ENCODE results near the gene BCHE.

DNA sequence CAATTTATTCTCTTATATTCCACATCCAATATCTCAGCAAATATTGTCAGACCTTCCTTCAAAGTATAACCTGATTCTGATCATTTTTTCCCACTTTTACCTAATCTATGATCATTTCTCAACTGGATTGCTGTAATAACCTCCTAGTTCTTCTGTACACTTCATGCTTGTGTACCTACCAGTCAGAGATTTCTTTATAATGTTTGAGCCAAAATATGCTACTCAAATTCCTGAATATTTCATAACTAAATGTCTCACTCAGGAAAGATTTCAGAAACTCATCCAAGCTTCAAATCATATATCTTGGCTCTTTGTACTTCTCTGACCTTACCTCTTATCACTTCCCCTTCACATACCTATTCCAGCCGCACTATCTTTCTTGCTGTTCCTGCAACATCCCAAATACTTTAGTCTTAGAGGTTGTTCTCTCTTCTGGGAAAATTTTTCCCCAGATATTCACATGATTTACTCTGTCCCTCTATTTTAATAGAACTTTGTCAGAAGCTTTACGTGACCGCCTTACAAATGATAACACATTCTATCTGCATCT lies 20.0 kb downstream of the BCHE start:
- TF ChIP-seq, protein P1, sequence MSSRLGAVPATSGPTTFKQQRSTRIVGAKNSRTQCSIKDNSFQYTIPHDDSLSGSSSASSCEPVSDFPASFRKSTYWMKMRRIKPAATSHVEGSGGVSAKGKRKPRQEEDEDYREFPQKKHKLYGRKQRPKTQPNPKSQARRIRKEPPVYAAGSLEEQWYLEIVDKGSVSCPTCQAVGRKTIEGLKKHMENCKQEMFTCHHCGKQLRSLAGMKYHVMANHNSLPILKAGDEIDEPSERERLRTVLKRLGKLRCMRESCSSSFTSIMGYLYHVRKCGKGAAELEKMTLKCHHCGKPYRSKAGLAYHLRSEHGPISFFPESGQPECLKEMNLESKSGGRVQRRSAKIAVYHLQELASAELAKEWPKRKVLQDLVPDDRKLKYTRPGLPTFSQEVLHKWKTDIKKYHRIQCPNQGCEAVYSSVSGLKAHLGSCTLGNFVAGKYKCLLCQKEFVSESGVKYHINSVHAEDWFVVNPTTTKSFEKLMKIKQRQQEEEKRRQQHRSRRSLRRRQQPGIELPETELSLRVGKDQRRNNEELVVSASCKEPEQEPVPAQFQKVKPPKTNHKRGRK (CRISPR knock-in tag; IDR thresholded peaks at IDR 0.05) = no peak
- TF ChIP-seq KAT2B (IDR thresholded peaks at IDR 0.05; ENCODE audit: borderline replicate concordance, low read depth, low read length) = no peak
- no peak for TF ChIP-seq MTA1 (CRISPR knock-in tag; IDR thresholded peaks at IDR 0.05; ENCODE audit: borderline replicate concordance)
- no peak for TF ChIP-seq FOXJ3 (CRISPR knock-in tag; IDR thresholded peaks at IDR 0.05; ENCODE audit: borderline replicate concordance)
- no peak for TF ChIP-seq ZFX (CRISPR knock-in tag; IDR thresholded peaks at IDR 0.05; ENCODE audit: low read depth)
